Activated gamma-delta T cell treated with anti-CD3 and anti-CD28 coated beads, Interleukin-2, amount 50 U/mL, for 16 hours (primary cell): ENCODE results near the gene CACNA2D4.
"Not testable (repeated sequence)": the region's sequence is repeated elsewhere in the genome, so short reads cannot be mapped to it uniquely, and the experiment has no call there.

Experiments used
- DNase-seq: peaks from one replicate; pipeline ENCODE4 v3.0.0-alpha.2; 2020; ENCODE audit warnings: low read depth

Gene CACNA2D4

DNA sequence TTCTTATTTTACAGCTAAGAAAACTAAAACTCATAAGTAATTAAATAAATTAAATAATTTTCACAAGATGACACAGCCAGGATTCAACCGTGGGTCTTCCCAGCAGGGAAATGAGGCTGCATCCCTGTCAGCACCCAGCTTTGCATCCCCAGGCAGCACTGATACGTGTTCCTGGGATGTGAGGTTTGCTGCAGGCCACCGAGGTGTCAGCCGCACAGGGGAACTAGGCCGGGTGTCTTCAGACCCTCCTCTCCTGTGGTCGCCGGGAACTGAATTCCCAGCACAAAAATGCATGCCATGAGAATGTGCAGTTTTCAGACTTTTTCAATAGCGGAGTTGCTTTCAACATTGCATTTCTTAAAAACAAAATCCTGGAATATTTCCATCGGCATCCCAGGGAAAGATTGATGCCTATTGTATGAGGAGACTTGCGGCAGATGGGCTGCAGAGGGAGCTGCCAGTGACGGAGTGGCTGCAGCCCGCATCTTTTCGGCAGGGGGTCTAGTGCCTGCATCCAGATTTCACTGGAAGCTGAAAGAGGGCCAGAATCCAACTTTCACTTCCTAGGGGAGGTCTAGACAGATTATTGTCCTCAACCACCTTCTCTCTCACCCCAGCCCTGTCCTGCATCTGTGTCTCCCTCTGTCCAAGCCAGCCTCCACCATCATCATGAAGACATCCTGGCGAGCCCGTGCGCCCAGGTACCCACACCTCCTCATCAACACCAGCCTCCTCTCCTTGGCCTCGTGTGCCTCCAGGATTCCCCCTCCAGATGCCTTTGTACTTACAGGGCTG, 85.5 kb downstream of the CACNA2D4 start:
- DNase-seq = no peak

DNA sequence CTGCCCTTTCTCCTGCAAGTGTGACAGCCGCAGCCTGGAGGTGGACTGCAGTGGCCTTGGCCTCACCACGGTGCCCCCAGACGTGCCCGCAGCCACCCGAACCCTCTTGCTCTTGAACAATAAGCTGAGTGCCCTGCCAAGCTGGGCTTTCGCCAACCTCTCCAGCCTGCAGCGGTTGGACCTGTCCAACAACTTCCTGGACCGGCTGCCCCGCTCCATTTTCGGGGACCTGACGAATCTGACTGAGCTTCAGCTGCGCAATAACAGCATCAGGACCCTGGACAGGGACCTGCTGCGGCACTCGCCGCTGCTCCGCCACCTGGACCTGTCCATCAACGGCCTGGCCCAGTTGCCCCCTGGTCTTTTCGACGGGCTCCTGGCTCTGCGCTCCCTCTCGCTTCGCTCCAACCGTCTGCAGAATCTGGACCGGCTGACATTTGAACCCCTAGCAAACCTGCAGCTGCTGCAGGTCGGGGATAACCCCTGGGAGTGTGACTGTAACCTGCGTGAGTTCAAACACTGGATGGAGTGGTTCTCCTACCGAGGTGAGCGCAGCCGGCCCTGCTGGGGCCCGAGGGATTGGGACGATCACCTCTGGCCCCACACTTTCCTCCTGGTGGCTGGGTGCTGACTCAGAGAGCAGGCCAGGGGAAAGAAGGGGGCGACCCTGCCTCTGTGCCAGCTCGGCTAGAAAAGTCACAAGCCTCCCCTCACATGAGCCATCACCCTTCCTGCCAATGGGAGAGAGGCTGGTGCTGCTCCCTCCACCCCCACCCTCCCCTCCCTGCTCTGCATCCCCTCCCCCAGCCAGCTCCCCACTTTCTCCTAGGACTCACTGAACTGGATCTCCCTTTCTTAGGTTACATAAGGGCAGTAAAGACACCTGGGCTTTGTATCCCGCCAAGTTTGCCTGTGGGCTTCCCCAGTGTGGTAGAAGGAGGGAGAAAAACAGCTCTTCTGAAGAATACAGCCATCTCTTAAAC, 87.2 kb downstream of the CACNA2D4 start:
- DNase-seq = no peak

DNA sequence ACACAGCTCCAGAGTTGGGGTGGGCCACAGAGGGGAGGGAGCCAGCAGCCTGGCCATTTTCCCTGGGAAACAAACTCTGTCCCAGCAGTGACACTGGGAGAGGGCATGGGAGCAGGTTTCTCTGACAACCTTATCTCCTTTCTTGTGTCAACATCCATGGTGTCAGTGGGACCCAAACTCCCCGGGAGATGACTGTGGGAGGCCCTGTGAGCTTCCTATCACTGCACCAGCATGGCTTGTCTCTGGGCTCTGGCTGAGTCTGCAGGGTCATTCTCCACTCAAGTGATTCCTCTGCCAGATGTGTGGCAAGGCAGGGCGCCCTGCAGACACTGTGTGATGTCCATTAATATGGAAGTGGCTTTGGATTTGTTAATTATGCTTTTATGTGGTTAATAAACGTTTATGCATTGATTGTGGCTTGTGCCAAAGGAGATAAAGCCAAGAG, 88.0 kb downstream of the CACNA2D4 start:
- no peak for DNase-seq

DNA sequence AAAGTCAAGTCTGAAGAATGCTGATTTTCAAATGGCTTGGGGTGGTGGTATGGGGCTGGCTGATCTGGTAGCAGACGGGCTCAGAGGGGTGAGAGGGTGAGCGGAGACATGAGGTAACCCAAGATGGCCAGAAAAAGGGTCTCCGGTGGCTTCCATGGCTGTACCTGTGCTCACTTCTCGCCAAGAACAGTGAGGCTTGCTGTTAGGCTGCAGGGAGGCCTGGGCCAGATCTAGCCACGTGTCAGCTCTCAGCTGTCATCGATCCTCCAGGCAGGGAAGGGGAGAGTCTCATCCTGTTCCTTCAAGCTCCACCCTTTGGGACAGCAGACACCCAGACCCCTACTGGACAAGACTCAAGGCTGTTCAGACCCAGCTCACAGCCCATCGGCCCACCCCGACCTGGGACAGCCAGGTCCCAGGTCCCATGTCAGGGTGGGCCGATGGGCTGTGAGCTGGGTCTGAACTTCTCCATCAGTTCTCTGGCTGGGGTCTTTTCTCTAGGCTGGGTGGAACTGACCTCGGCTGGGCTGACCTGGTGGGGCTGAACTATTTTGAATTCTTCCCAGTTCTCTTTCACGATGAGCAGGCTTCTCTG, 89.0 kb downstream of the CACNA2D4 start:
- no peak for DNase-seq

GRCh38 chr12:1828856-1829255, 89.6 kb downstream of the CACNA2D4 start:
- DNase-seq = no peak

DNA sequence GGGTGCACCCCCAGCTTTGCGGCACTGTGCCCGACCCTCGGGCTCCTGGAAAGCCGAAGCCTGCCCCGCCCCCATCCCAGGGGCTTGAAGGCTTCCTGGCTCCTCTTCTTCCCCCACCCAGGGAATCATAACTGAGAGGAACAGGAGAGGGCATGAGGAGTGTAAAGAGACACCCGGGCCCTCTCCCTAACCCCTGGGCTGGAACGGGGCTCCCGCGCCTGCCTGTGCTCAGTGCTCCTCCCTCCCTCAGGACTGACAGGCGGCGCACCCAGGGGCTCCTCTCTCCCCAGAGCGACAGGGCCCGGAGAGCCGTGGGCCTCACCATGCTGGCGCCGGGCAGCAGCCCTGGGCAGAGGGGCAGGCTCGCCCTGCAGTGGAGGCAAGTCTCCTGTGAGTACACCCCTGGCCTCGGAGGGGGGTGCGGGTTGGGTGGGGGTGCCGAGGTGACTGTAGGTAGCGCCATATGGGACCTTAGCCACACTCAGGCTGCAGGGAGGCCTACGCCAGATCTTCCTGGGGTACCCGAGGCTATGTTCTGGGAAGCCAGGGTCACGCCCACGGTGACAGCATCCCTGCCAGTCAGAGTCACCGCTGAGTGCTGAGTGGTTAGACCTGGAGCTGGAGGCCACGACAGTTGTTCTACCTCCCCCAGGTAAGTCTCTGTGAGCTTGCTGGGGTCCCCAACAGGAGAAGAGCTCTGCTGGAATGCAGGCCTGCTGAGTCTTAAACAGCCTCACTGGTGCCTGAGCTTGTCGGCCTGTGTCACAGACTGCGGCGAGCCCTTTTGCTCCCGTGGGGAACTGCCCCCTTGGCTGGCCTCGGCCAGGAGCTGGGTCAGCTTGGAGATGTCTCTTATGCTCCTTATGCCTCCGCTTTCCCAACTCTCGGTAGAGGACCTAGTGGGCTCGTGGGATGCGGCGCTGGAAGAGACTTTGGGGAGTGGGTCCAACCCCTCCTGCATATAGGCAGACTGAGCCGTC, 90.3 kb downstream of the CACNA2D4 start:
- DNase-seq = no peak

- DNase-seq = no peak
Measured at GRCh38 chr12:1826867-1827705, 91.4 kb downstream of the CACNA2D4 start.

DNA sequence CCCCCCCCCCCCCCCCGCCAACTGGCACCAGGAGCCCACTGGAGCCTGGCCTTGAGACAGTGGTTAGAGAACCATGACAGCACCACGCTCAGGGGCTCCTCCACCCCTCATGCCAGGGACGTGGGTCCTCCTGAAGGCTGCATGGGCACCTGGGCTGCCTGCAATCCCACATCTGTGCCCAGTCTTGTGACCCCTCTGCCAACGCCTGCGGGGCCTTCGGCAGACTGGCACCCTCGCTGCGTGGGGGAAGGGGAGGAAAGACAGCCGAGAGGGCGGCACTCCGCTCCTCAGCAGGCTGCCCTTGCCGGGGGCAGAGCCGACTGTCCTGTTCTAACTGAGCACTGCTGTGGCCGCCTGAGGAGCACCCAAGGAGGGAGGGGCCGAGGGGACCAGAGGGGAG, 92.1 kb downstream of the CACNA2D4 start:
- DNase-seq = no peak

DNA sequence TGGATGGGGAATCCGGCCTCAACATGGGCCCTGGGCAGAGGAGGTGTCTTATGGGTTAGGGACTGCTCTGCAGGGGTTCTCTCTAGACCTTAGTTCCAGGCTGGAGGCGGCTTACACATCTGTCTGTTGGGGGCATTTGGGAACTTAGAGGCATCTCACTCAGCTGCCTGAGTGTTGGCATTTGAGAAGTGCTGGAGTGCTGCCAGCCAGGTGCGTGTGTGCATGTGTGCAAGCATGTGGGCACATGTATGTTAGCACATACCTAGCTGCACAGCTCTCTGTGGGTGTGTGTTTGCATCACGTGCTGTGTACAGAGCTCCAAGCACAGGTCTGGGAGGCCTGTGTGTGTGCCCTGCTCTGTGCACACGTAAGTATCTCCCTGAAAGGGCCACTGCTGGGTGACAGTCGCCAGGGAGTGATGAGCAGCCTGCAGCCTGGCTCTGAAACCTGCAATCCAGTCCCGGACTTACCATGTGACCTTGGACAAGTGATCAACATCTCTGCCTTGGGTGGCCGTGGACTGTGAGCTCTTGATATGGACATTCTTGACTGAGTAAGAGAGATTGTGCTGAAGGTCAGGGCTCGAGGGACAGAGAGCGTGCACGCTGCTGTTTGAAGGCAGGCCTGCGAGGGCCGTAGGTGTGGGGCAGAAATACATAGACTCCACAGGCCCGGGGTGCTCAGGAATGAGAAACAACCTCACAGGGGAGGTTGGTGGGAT, 92.9 kb downstream of the CACNA2D4 start:
- DNase-seq = no peak

DNA sequence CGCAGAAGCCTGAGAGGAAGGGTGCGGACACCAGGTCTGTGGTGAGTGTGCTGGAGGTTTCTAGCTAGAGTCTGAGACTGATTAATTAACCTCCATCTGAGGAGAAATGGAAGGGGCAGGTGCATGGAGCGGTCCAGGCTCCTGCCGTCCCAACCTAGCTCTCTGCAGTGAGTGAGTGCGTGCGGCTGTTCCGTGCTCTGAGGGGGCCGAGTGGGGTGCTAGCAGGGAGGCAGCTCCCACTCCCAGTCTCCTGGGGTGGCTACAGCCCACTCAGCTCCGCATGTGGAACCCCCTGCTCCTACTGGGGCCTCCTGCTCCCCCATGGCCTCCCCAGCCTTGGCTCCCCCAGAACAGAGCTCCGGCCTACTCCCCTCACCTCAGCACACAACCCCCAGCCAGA, 95.2 kb downstream of the CACNA2D4 start:
- DNase-seq = no peak

DNA sequence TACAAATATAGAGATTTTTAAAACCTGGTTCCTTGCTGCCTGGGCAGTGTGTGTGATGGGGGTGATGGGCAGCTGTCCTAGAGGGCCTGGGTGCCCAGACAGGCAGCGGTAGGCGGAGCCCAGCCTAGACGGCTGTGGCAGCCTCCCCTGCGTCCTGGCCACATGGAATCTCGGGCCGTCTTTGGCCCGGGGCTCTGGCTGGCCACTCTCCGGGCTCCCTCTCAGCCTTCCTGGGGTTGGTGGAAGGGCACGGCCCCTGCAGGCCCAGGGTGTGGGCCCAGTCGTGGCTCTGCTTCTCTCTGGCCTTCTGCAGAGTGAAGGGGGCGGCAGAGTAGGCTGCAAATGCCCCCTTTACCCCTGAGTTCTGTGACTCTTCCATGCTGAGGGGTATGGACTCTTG, 95.8 kb downstream of the CACNA2D4 start:
- DNase-seq = no peak

DNA sequence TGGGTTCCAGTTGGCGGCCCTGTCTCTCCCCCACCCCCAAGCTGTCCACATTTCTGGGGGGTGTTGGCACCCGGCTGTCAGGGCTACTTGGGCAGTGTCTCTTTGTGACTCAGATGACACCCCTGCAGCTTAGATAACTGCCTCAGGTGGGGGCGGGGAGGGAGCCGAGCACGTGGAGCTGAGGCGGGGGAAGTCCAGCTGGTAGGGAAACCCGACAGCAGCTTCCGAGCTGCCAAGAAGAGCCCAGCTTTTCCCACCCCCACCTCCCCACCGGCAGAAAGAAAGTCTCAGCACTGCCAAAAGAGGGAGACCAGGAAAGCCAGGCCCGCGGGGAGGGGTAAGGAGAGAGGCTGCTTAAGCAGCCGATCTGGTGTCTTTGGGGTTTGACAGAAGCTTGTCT, 96.6 kb downstream of the CACNA2D4 start:
- no peak for DNase-seq

- DNase-seq = no peak
Measured at GRCh38 chr12:1820896-1821291, 97.6 kb downstream of the CACNA2D4 start.

GRCh38 chr12:1820191-1820895, 98.1 kb downstream of the CACNA2D4 start, which contains the start of gene LRTM2:
TSS of gene LRTM2 (plus strand) at chr12:1820565. CDS start at chr12:1828149, 7,584 bp downstream.
- DNase-seq = no peak

DNA sequence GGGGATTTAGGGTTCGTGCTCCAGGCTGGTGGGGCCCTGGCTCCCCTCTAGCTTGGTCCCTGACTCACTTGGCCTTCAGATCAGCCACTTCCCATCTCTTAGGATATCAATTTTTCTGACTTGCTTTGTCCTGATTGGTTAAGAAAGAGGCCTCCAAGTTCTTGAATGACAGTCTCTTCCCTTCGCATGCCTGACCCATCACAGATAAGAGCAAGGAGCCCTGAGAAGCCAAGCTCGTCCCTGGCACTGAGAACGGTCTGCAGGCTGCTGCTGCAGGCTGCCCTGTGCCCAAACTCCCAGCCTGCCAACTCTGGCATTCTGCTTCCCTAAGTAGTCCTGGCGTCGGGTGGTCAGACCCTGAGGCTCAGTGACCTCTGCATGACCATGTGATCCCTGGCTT, 98.9 kb downstream of the CACNA2D4 start:
- no peak for DNase-seq

GRCh38 chr12:1819050-1819449, 99.4 kb downstream of the CACNA2D4 start:
- DNase-seq = no peak

- not testable (repeated sequence) for DNase-seq
Measured at GRCh38 chr12:1817928-1818327, 100.5 kb downstream of the CACNA2D4 start.

- no peak for DNase-seq
Measured at GRCh38 chr12:1816730-1817348, 101.6 kb downstream of the CACNA2D4 start.
